Measurements from ENCODE around the gene DENND11. TPM values are rescaled to one million over a fixed set of nuclear protein-coding genes. Genes with fewer than 3 reads are reported as not detected.

DENND11 gene
- total RNA-seq, 1 donor from 2014 or later, result 21.1 TPM

GRCh38 chr7:141660259-141660658, 41.7 kb downstream of the DENND11 start:
- H3K4me3 ChIP-seq, result no peak overlapping the region
- no peaks in the 10 kb centered on the region for H3K9me3 ChIP-seq
- peaks cover 0 to 42% of the 10 kb centered on the region in 2 donors for H3K36me3 ChIP-seq
- no peak for DNase-seq (ENCODE audit: extremely low spot score in 2 of 2)
- H3K27me3 ChIP-seq, result no peaks in the 10 kb centered on the region
- no peak overlapping the region for H3K27ac ChIP-seq
- intact Hi-C loops (cut with DNase I), result no loop called here
- TF ChIP-seq POLR2A (IDR thresholded peaks at IDR 0.05) (no peak), POLR2AphosphoS5 (IDR thresholded peaks at IDR 0.05; ENCODE audit: insufficient read depth in 1 of 2, low read depth in 1 of 2) (no peak)
- TF ChIP-seq, protein P1, sequence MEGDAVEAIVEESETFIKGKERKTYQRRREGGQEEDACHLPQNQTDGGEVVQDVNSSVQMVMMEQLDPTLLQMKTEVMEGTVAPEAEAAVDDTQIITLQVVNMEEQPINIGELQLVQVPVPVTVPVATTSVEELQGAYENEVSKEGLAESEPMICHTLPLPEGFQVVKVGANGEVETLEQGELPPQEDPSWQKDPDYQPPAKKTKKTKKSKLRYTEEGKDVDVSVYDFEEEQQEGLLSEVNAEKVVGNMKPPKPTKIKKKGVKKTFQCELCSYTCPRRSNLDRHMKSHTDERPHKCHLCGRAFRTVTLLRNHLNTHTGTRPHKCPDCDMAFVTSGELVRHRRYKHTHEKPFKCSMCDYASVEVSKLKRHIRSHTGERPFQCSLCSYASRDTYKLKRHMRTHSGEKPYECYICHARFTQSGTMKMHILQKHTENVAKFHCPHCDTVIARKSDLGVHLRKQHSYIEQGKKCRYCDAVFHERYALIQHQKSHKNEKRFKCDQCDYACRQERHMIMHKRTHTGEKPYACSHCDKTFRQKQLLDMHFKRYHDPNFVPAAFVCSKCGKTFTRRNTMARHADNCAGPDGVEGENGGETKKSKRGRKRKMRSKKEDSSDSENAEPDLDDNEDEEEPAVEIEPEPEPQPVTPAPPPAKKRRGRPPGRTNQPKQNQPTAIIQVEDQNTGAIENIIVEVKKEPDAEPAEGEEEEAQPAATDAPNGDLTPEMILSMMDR (IDR thresholded peaks at IDR 0.05), result no peak
- peaks cover 13% of the 10 kb centered on the region for H3K4me1 ChIP-seq

GRCh38 chr7:141659501-141659900, 42.5 kb downstream of the DENND11 start:
- TF ChIP-seq POLR2AphosphoS5 (IDR thresholded peaks at IDR 0.05; ENCODE audit: insufficient read depth in 1 of 2, low read depth in 1 of 2) (no peak), POLR2A (IDR thresholded peaks at IDR 0.05) (no peak)
- TF ChIP-seq, protein P1 (IDR thresholded peaks at IDR 0.05), result no peak
- H3K9me3 ChIP-seq, result no peaks in the 10 kb centered on the region
- H3K36me3 ChIP-seq, result peaks cover 0 to 34% of the 10 kb centered on the region in 2 donors
- DNase-seq (ENCODE audit: extremely low spot score in 2 of 2), result no peak
- intact Hi-C loops (cut with DNase I), result loop anchor here (10.0 kb wide), 1 partner anchor 75 kb away; the partner anchor contains the start of gene SSBP1
- H3K4me1 ChIP-seq, result peaks cover 13% of the 10 kb centered on the region
- no peak overlapping the region for H3K4me3 ChIP-seq
- no peak overlapping the region for H3K27ac ChIP-seq
- no peaks in the 10 kb centered on the region for H3K27me3 ChIP-seq

DNA sequence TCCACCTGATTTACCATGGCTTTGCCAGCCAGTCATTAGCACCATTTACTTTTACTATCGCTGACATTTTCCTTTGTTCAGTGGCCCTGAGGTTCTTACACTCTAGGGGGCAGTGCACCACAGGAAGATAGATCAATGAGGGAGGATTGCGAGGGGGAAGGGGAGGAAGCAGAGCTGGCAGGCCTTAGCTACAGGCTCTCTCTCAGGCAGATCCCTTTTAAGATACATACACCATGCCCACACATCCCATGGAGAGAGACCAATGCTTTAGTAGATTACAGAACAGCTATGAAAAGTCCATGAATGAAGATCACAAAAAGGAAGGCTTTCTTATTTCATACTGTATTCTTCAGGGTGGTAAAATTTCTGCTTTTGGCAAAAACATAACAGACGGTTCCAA, 47.4 kb downstream of the DENND11 start:
- TF ChIP-seq, protein P1 (IDR thresholded peaks at IDR 0.05), result peak in 2 of 3 experiments; percentile 21 to 35
- TF ChIP-seq POLR2A (IDR thresholded peaks at IDR 0.05), result no peak
- H3K27me3 ChIP-seq, result no peaks in the 10 kb centered on the region
- peaks cover 0 to 9% of the 10 kb centered on the region in 2 donors for H3K36me3 ChIP-seq
- no peaks in the 10 kb centered on the region for H3K4me1 ChIP-seq
- no peak overlapping the region for H3K4me3 ChIP-seq
- no peak for DNase-seq (ENCODE audit: extremely low spot score in 2 of 2)
- no peak overlapping the region for H3K27ac ChIP-seq
- H3K9me3 ChIP-seq, result no peaks in the 10 kb centered on the region
- intact Hi-C loops (cut with DNase I), result loop anchor here (10.0 kb wide), 1 partner anchor 80 kb away; the partner anchor contains the start of gene SSBP1

DNA sequence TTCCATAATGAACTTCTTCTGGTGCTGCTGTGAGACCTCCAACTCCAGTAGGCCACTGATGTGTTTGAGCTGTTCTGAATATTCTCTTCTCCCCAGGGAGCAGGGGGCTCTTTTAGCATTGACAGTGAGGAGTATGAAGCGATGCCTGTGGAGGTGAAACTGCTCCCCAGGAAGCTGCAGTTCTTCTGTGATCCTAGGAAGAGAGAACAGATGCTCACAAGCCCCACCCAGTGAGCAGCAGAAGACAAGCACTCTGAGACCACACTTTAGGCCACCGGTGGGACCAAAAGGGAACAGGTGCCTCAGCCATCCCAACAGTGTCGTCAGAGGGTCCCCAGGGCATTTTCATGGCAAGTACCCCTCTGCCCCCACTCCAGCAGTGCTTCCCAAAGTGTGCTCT, 49.3 kb downstream of the DENND11 start:
- Histone ChIP-seq H3K9me3 (no peaks in the 10 kb centered on the region), H3K27ac (no peak overlapping the region), H3K27me3 (no peaks in the 10 kb centered on the region), H3K4me1 (no peaks in the 10 kb centered on the region), H3K4me3 (no peak overlapping the region), H3K36me3 (peaks cover 0 to 9% of the 10 kb centered on the region in 2 donors)
- TF ChIP-seq POLR2AphosphoS5 (IDR thresholded peaks at IDR 0.05; ENCODE audit: insufficient read depth in 1 of 2, low read depth in 1 of 2), result no peak
- TF ChIP-seq, protein P1 (IDR thresholded peaks at IDR 0.05), result no peak
- TF ChIP-seq POLR2A (IDR thresholded peaks at IDR 0.05), result no peak
- intact Hi-C loops (cut with DNase I), result loop anchor here (10.0 kb wide), 1 partner anchor 82 kb away; the partner anchor contains the start of gene SSBP1
- DNase-seq (ENCODE audit: extremely low spot score in 2 of 2), result no peak

Small RNAs within 50 kb of the gene (small RNA-seq; reads per million reads assigned to genes)
- gene RNU1-82P, result not detected

Other genes with a start within 250 kb of the DENND11 start
- 21.1 TPM for gene AGK, start 150.8 kb downstream of the DENND11 start, total RNA-seq
- gene WEE2, start 6.2 kb upstream of the DENND11 start, total RNA-seq, result not detected
- 74.4 TPM for gene SSBP1, start 36.2 kb upstream of the DENND11 start, total RNA-seq
- gene TAS2R3, start 61.9 kb upstream of the DENND11 start, total RNA-seq, result 1.5 TPM
- 1.5 TPM for gene TAS2R4, start 74.5 kb upstream of the DENND11 start, total RNA-seq
- 6.1 TPM for gene TAS2R5, start 88.1 kb upstream of the DENND11 start, total RNA-seq
- gene PRSS37, start 139.3 kb upstream of the DENND11 start, total RNA-seq, result not detected
- gene OR9A4, start 214.2 kb upstream of the DENND11 start, total RNA-seq, result not detected
- 0.49 TPM for gene CLEC5A, start 244.8 kb upstream of the DENND11 start, total RNA-seq